RWPE2 (cell line): ENCODE data around the gene OPRM1.
A peak's percentile ranks its signal among the peaks of the same experiment; 100 is the strongest.

Experiments used
- ATAC-seq: fragments of 200-7000 bp; cut with Tn5 transposase; 3 replicates; pipeline ENCODE4 v1.9.1; 2021; ENCODE audit warnings: low read depth
- DNase-seq: peaks from one replicate; pipeline ENCODE4 v3.0.0-alpha.2; 2020; ENCODE audit warnings: low spot score
- H3K27ac ChIP-seq: fragments of 450-650 bp; 2 replicates; pipeline ENCODE4 v1.5.1; 2017; ENCODE audit warnings: mild to moderate bottlenecking; ENCODE audit not compliant: poor library complexity, severe bottlenecking
- H3K27me3 ChIP-seq: fragments of 250-450 bp; sonication (Bioruptor Pico); 2 replicates; pipeline ENCODE4 v1.5.1; 2021; ENCODE audit warnings: mild to moderate bottlenecking, moderate library complexity; ENCODE audit not compliant: insufficient read depth, poor library complexity, severe bottlenecking
- H3K36me3 ChIP-seq: fragments of 250-450 bp; sonication (Bioruptor Pico); 2 replicates; pipeline ENCODE4 v1.5.1; 2020; ENCODE audit warnings: low read depth, mild to moderate bottlenecking, moderate library complexity
- H3K4me1 ChIP-seq: fragments of 250-450 bp; sonication (Bioruptor Pico); 2 replicates; pipeline ENCODE4 v1.5.1; 2021; ENCODE audit warnings: mild to moderate bottlenecking, moderate library complexity; ENCODE audit not compliant: insufficient read depth, poor library complexity, severe bottlenecking
- H3K4me3 ChIP-seq: fragments of 250-450 bp; sonication (Bioruptor Pico); 2 replicates; pipeline ENCODE4 v1.5.1; 2021; ENCODE audit warnings: mild to moderate bottlenecking, moderate library complexity; ENCODE audit not compliant: severe bottlenecking
- H3K9me3 ChIP-seq: fragments of 250-450 bp; sonication (Bioruptor Pico); 2 replicates; pipeline ENCODE4 v1.5.1; 2021; ENCODE audit warnings: mild to moderate bottlenecking, moderate library complexity; ENCODE audit not compliant: severe bottlenecking
- CTCF ChIP-seq: fragments of 450-650 bp; IDR thresholded peaks from one replicate; pipeline ENCODE4 v1.5.1; 2017; ENCODE audit warnings: mild to moderate bottlenecking, moderate library complexity; ENCODE audit not compliant: poor library complexity, severe bottlenecking

The OPRM1 gene

GRCh38 chr6:154030646-154031045 lies 8.4 kb upstream of the OPRM1 start:
- no peaks in the 10 kb centered on the region for H3K27me3 ChIP-seq
- H3K36me3 ChIP-seq, result no peaks in the 10 kb centered on the region
- no peaks in the 10 kb centered on the region for H3K9me3 ChIP-seq
- H3K4me3 ChIP-seq, result no peak overlapping the region
- DNase-seq, result no peak
- H3K27ac ChIP-seq, result no peak overlapping the region
- no peaks in the 10 kb centered on the region for H3K4me1 ChIP-seq
- TF ChIP-seq CTCF, result no peak
- ATAC-seq, result no peak

GRCh38 chr6:154041001-154041400 lies 2.0 kb downstream of the OPRM1 start:
- H3K27me3 ChIP-seq, result peaks cover 17% of the 10 kb centered on the region
- H3K4me3 ChIP-seq, result no peak overlapping the region
- H3K36me3 ChIP-seq, result no peaks in the 10 kb centered on the region
- no peak for DNase-seq
- H3K9me3 ChIP-seq, result no peaks in the 10 kb centered on the region
- no peak for ATAC-seq
- H3K27ac ChIP-seq, result no peak overlapping the region
- peak; percentile 33 for TF ChIP-seq CTCF
- H3K4me1 ChIP-seq, result no peaks in the 10 kb centered on the region

- no peaks in the 10 kb centered on the region for H3K4me1 ChIP-seq
- TF ChIP-seq CTCF, result no peak
- ATAC-seq, result no peak
- no peaks in the 10 kb centered on the region for H3K36me3 ChIP-seq
- DNase-seq, result no peak
- H3K27me3 ChIP-seq, result no peaks in the 10 kb centered on the region
- no peak overlapping the region for H3K4me3 ChIP-seq
- H3K27ac ChIP-seq, result no peak overlapping the region
- no peaks in the 10 kb centered on the region for H3K9me3 ChIP-seq
These were observed 14.1 kb downstream of the OPRM1 start for GRCh38 chr6:154053141-154053540.

- ATAC-seq (no peak), DNase-seq (no peak)
- H3K4me1 ChIP-seq, result no peaks in the 10 kb centered on the region
- no peak overlapping the region for H3K4me3 ChIP-seq
- H3K36me3 ChIP-seq, result no peaks in the 10 kb centered on the region
- H3K27ac ChIP-seq, result no peak overlapping the region
- H3K27me3 ChIP-seq, result no peaks in the 10 kb centered on the region
- TF ChIP-seq CTCF, result no peak
- H3K9me3 ChIP-seq, result no peaks in the 10 kb centered on the region
These were observed 17.5 kb downstream of the OPRM1 start for GRCh38 chr6:154056536-154056935.

GRCh38 chr6:154057098-154057497 lies 18.1 kb downstream of the OPRM1 start:
- H3K27me3 ChIP-seq, result no peaks in the 10 kb centered on the region
- H3K9me3 ChIP-seq, result no peaks in the 10 kb centered on the region
- no peak for TF ChIP-seq CTCF
- H3K4me3 ChIP-seq, result no peak overlapping the region
- DNase-seq, result no peak
- ATAC-seq, result no peak
- no peak overlapping the region for H3K27ac ChIP-seq
- H3K4me1 ChIP-seq, result no peaks in the 10 kb centered on the region
- no peaks in the 10 kb centered on the region for H3K36me3 ChIP-seq
